SK-N-SH (cell line): ENCODE measurements around the gene COQ5.

Experiments
- CTCF ChIP-seq: fragments of 200-600 bp; sonication (generic); IDR thresholded peaks from 2 replicates; pipeline ENCODE4 v1.6.1; 2017; ENCODE audit warnings: antibody characterized with exemption, mild to moderate bottlenecking, moderate library complexity
- EZH2phosphoT487 ChIP-seq: fragments of 200-600 bp; sonication (generic); IDR thresholded peaks from 2 replicates; pipeline ENCODE4 v1.6.1; 2017; ENCODE audit warnings: low read depth, mixed run types, mild to moderate bottlenecking, antibody characterized with exemption, moderate library complexity, borderline replicate concordance
- FOXM1 ChIP-seq: IDR thresholded peaks from 2 replicates; pipeline ENCODE4 v1.4.0; 2012; ENCODE audit warnings: low read depth, mild to moderate bottlenecking
- MXI1 ChIP-seq: IDR thresholded peaks from 2 replicates; pipeline ENCODE4 v1.6.1; 2012; ENCODE audit warnings: mild to moderate bottlenecking, low read depth, low read length, improper control_type of control experiment
- PBX3 ChIP-seq: IDR thresholded peaks from 2 replicates; pipeline ENCODE4; 2012
- YY1 ChIP-seq: IDR thresholded peaks from 2 replicates; pipeline ENCODE4 v1.4.0; 2012; ENCODE audit warnings: low read depth, mild to moderate bottlenecking

- TF ChIP-seq CTCF (no peak), MXI1 (no peak), PBX3 (no peak), YY1 (no peak), FOXM1 (no peak), EZH2phosphoT487 (no peak)
Observed at GRCh38 chr12:120557589-120557988, 28.6 kb upstream of the COQ5 start.
